Measurements from ENCODE around the gene PRR15L. TPM values are rescaled to one million over a fixed set of nuclear protein-coding genes. Genes with fewer than 3 reads are reported as not detected.

PRR15L gene
- total RNA-seq, 4 donors from 2014 or later: 0.87 TPM; not detected in 3

DNA sequence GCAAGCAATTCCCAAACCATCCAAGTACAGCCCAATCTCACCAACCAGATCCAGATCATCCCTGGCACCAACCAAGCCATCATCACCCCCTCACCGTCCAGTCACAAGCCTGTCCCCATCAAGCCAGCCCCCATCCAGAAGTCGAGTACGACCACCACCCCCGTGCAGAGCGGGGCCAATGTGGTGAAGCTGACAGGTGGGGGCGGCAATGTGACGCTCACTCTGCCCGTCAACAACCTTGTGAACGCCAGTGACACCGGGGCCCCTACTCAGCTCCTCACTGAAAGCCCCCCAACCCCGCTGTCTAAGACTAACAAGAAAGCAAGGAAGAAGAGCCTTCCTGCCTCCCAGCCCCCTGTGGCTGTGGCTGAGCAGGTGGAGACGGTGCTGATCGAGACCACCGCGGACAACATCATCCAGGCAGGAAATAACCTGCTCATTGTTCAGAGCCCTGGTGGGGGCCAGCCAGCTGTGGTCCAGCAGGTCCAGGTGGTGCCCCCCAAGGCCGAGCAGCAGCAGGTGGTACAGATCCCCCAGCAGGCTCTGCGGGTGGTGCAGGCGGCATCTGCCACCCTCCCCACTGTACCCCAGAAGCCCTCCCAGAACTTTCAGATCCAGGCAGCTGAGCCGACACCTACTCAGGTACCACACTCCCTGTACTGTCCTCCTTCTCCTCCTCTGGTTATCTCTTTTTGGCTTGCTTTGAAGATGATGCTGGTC is 41.0 kb downstream of the PRR15L start:
- peaks cover 0 to 15% of the 10 kb centered on the region in 2 donors for H3K36me3 ChIP-seq
- no peak overlapping the region for H3K4me3 ChIP-seq
- no peak for TF ChIP-seq CTCF (IDR thresholded peaks at IDR 0.05 in 4 of 5, conservative IDR thresholded peaks at IDR 0.05 in 1 of 5)
- no peaks in the 10 kb centered on the region for H3K27me3 ChIP-seq
- intact Hi-C loops (cut with DNase I; ENCODE audit: low total_unique reads) (no loop called here), in situ Hi-C loops (cut with MboI; ENCODE audit: low sequenced_read_pairs in 4 of 4) (no loop called here)
- no peak for ATAC-seq
- peak overlapping the region in 1 of 4 donors; percentile 65 for H3K27ac ChIP-seq
- H3K9me3 ChIP-seq: no peaks in the 10 kb centered on the region
- DNase-seq: no peak
- H3K4me1 ChIP-seq: peaks cover 8 to 15% of the 10 kb centered on the region in 2 donors

- in situ Hi-C loops (cut with MboI; ENCODE audit: low sequenced_read_pairs in 4 of 4): no loop called here
- ATAC-seq (no peak), DNase-seq (no peak)
- peak overlapping the region; percentile 41 to 71 (median 62) for H3K27ac ChIP-seq
- no peaks in the 10 kb centered on the region for H3K9me3 ChIP-seq
- H3K27me3 ChIP-seq: no peaks in the 10 kb centered on the region
- no peak overlapping the region for H3K4me3 ChIP-seq
- peaks cover 11 to 15% of the 10 kb centered on the region in 2 donors for H3K4me1 ChIP-seq
- intact Hi-C loops (cut with DNase I; ENCODE audit: low total_unique reads): no loop called here
- peaks cover 0 to 12% of the 10 kb centered on the region in 2 donors for H3K36me3 ChIP-seq
- no peak for TF ChIP-seq POLR2A (IDR thresholded peaks at IDR 0.05)
- TF ChIP-seq CTCF (IDR thresholded peaks at IDR 0.05 in 4 of 5, conservative IDR thresholded peaks at IDR 0.05 in 1 of 5): no peak
These were observed 41.8 kb downstream of the PRR15L start for GRCh38 chr17:47915776-47916398.

GRCh38 chr17:47914306-47914948 is 43.3 kb downstream of the PRR15L start:
- no peaks in the 10 kb centered on the region for H3K9me3 ChIP-seq
- no peak for TF ChIP-seq CTCF (IDR thresholded peaks at IDR 0.05 in 4 of 5, conservative IDR thresholded peaks at IDR 0.05 in 1 of 5)
- no peak for TF ChIP-seq POLR2A (IDR thresholded peaks at IDR 0.05)
- no peaks in the 10 kb centered on the region for H3K27me3 ChIP-seq
- ATAC-seq: peak; percentile 86 to 90
- H3K4me3 ChIP-seq: no peak overlapping the region
- peaks cover 0 to 12% of the 10 kb centered on the region in 2 donors for H3K36me3 ChIP-seq
- in situ Hi-C loops (cut with MboI; ENCODE audit: low sequenced_read_pairs in 4 of 4) (no loop called here), intact Hi-C loops (cut with DNase I; ENCODE audit: low total_unique reads) (no loop called here)
- peak overlapping the region; percentile 60 to 74 (median 68) for H3K27ac ChIP-seq
- H3K4me1 ChIP-seq: peaks cover 18 to 26% of the 10 kb centered on the region in 2 donors
- peak; percentile 24 to 61 for DNase-seq

GRCh38 chr17:47913050-47913449 is 44.6 kb downstream of the PRR15L start:
- Histone ChIP-seq H3K9me3 (no peaks in the 10 kb centered on the region), H3K36me3 (peaks cover 0 to 12% of the 10 kb centered on the region in 2 donors), H3K4me1 (peaks cover 30 to 39% of the 10 kb centered on the region in 2 donors), H3K27ac (peak overlapping the region in 1 of 4 donors; percentile 71), H3K4me3 (no peak overlapping the region), H3K27me3 (no peaks in the 10 kb centered on the region)
- DNase-seq (no peak), ATAC-seq (no peak)
- TF ChIP-seq POLR2A (IDR thresholded peaks at IDR 0.05) (no peak), CTCF (IDR thresholded peaks at IDR 0.05 in 4 of 5, conservative IDR thresholded peaks at IDR 0.05 in 1 of 5) (no peak)
- intact Hi-C loops (cut with DNase I; ENCODE audit: low total_unique reads) (no loop called here), in situ Hi-C loops (cut with MboI; ENCODE audit: low sequenced_read_pairs in 4 of 4) (no loop called here)
